H1 (cell line): ENCODE measurements around the gene PDK2. TPM values are rescaled to one million over a fixed set of nuclear protein-coding genes. Genes with fewer than 3 reads are reported as not detected.

ENCODE experiments used
- CTCF ChIA-PET: fragments of 300-600 bp; sonication (Branson Sonifier 250); formaldehyde crosslinking; loops from one replicate; lab custom pipeline; 2021; ENCODE audit not compliant: partially characterized antibody; lab: Charles Lee
- POLR2A ChIA-PET: fragments of 300-600 bp; sonication (Branson Sonifier 250); formaldehyde crosslinking; loops from one replicate; lab custom pipeline; 2021; ENCODE audit warnings: inconsistent platforms; ENCODE audit not compliant: partially characterized antibody; lab: Charles Lee
- DNase-seq, 2 experiments: peaks; one replicate each; pipeline versions ENCODE4 v3.0.0 to v3.0.0-alpha.2; 2010 to 2022; ENCODE audit warnings: low spot score in 2 of 2, low read depth in 1 of 2, mixed read lengths in 1 of 2
- FAIRE-seq: peaks from 2 replicates; lab custom pipeline; 2011; peaks lifted over from hg19 to GRCh38; lab: Jason Lieb, UNC
- H2AFZ ChIP-seq: 2 replicates; pipeline ENCODE4 v1.8.1; 2012; ENCODE audit warnings: low read length, inconsistent platforms
- H2AK5ac ChIP-seq: 2 replicates; pipeline ENCODE4 v1.6.1; 2013; ENCODE audit warnings: low read depth, low read length
- H2BK120ac ChIP-seq: replicated peaks from 2 replicates; pipeline ENCODE3; 2013; ENCODE audit warnings: low read depth, low read length, inconsistent platforms
- H2BK12ac ChIP-seq: 2 replicates; pipeline ENCODE4 v1.6.1; 2013; ENCODE audit warnings: low read depth, low read length
- H2BK15ac ChIP-seq: 2 replicates; pipeline ENCODE4 v1.6.1; 2013; ENCODE audit warnings: low read length
- H2BK20ac ChIP-seq: 2 replicates; pipeline ENCODE4 v1.6.1; 2013; ENCODE audit warnings: low read length
- H2BK5ac ChIP-seq: 2 replicates; pipeline ENCODE4 v1.6.1; 2013; ENCODE audit warnings: low read depth, low read length
- H3K14ac ChIP-seq: 2 replicates; pipeline ENCODE4 v1.6.1; 2013; ENCODE audit warnings: inconsistent platforms; ENCODE audit not compliant: insufficient read length
- H3K18ac ChIP-seq: 2 replicates; pipeline ENCODE4 v1.6.1; 2013; ENCODE audit warnings: low read length; ENCODE audit errors: extremely low read depth
- H3K23ac ChIP-seq: 2 replicates; pipeline ENCODE4 v1.6.1; 2013; ENCODE audit warnings: inconsistent platforms; ENCODE audit not compliant: insufficient read length
- H3K23me2 ChIP-seq: 2 replicates; pipeline ENCODE4 v1.6.1; 2013; ENCODE audit warnings: low read depth, low read length
- H3K27ac ChIP-seq: 2 replicates; pipeline ENCODE4 v1.6.1; 2011; ENCODE audit warnings: low read depth, low read length, inconsistent platforms
- H3K27me3 ChIP-seq, 4 experiments: replicated peaks in 1 of 4; 1 replicate in 1 of 4; 2 replicates in 3 of 4; pipeline versions ENCODE4 v1.6.1 to v1.8.1; 2011 to 2013; ENCODE audit warnings: low read length in 3 of 4, mild to moderate bottlenecking in 3 of 4, inconsistent platforms in 2 of 4, mixed read lengths in 2 of 4, moderate library complexity in 1 of 4; ENCODE audit not compliant: control insufficient read depth in 3 of 4, insufficient read depth in 3 of 4; ENCODE audit errors: extremely low read depth in 1 of 4
- H3K36me3 ChIP-seq, 4 experiments: 2 replicates each; pipeline versions ENCODE4 v1.6.1 to v1.8.1; 2011 to 2013; ENCODE audit warnings: mild to moderate bottlenecking in 4 of 4, low read length in 3 of 4, moderate library complexity in 2 of 4, control low read depth in 1 of 4, inconsistent platforms in 1 of 4; ENCODE audit not compliant: insufficient read depth in 4 of 4, control insufficient read depth in 2 of 4
- H3K4ac ChIP-seq: replicated peaks from 2 replicates; pipeline ENCODE3; 2013; ENCODE audit warnings: low read length, low read depth, mixed read lengths, inconsistent platforms; ENCODE audit not compliant: insufficient read length
- H3K4me1 ChIP-seq, 4 experiments: replicated peaks in 1 of 4; 1 replicate in 1 of 4; 2 replicates in 3 of 4; pipeline versions ENCODE4 v1.6.1 to v1.8.1; 2011 to 2013; ENCODE audit warnings: low read length in 3 of 4, inconsistent platforms in 2 of 4, mixed read lengths in 1 of 4; ENCODE audit not compliant: insufficient read depth in 4 of 4, control insufficient read depth in 3 of 4
- H3K4me2 ChIP-seq, 2 experiments: 2 replicates each; pipeline versions ENCODE4 v1.6.1 to v1.8.1; 2011 to 2013; ENCODE audit warnings: low read depth in 2 of 2, low read length in 2 of 2, control low read depth in 1 of 2, inconsistent platforms in 1 of 2, mild to moderate bottlenecking in 1 of 2; ENCODE audit not compliant: insufficient read depth in 1 of 2
- H3K4me3 ChIP-seq, 4 experiments: fragments of 200-600, 300-600 bp in 1 of 4; sonication (generic), shearing (Covaris generic), sonication (Bioruptor Twin) in 1 of 4; 2 replicates each; pipeline versions ENCODE4 v1.5.1 to v1.8.1; 2011 to 2016; ENCODE audit warnings: low read length in 4 of 4, low read depth in 3 of 4, control low read depth in 2 of 4, inconsistent platforms in 2 of 4, mild to moderate bottlenecking in 2 of 4, mixed read lengths in 1 of 4, moderate library complexity in 1 of 4; ENCODE audit not compliant: insufficient read depth in 2 of 4; ENCODE audit errors: extremely low read depth in 1 of 4
- H3K56ac ChIP-seq: replicated peaks from 2 replicates; pipeline ENCODE3; 2013; ENCODE audit warnings: low read depth, mild to moderate bottlenecking, mixed read lengths, low read length, inconsistent platforms; ENCODE audit not compliant: insufficient read length
- H3K79me1 ChIP-seq: 2 replicates; pipeline ENCODE4 v1.6.1; 2013; ENCODE audit warnings: low read depth, low read length, control low read depth
- H3K79me2 ChIP-seq, 2 experiments: 2 replicates each; pipeline versions ENCODE4 v1.6.1 to v1.8.1; 2012 to 2013; ENCODE audit warnings: low read length in 2 of 2, mild to moderate bottlenecking in 2 of 2, inconsistent platforms in 1 of 2; ENCODE audit not compliant: insufficient read depth in 2 of 2, control insufficient read depth in 1 of 2
- H3K9ac ChIP-seq, 4 experiments: replicated peaks in 1 of 4; 1 replicate in 1 of 4; 2 replicates in 3 of 4; pipeline versions ENCODE4 v1.6.1 to v1.8.1; 2011 to 2013; ENCODE audit warnings: low read depth in 3 of 4, low read length in 3 of 4, control low read depth in 2 of 4, mild to moderate bottlenecking in 2 of 4, moderate library complexity in 2 of 4, inconsistent platforms in 1 of 4; ENCODE audit errors: extremely low read depth in 1 of 4
- H3K9me3 ChIP-seq, 2 experiments: 2 replicates each; pipeline versions ENCODE4 v1.6.1 to v1.8.1; 2012 to 2013; ENCODE audit warnings: mild to moderate bottlenecking in 2 of 2, moderate library complexity in 2 of 2, control low read depth in 1 of 2, inconsistent platforms in 1 of 2, low read depth in 1 of 2, low read length in 1 of 2, mixed read lengths in 1 of 2; ENCODE audit not compliant: insufficient read depth in 2 of 2
- H4K20me1 ChIP-seq, 2 experiments: replicated peaks in 1 of 2; 2 replicates each; pipeline versions ENCODE3 to v1.8.1; 2011 to 2013; ENCODE audit warnings: inconsistent platforms in 2 of 2, low read length in 2 of 2, mild to moderate bottlenecking in 1 of 2; ENCODE audit not compliant: insufficient read depth in 2 of 2, control insufficient read depth in 1 of 2
- H4K5ac ChIP-seq: 2 replicates; pipeline ENCODE4 v1.6.1; 2013; ENCODE audit warnings: low read length, low read depth, mixed read lengths, inconsistent platforms; ENCODE audit not compliant: insufficient read length
- H4K8ac ChIP-seq: 2 replicates; pipeline ENCODE4 v1.8.0; 2013; ENCODE audit warnings: mild to moderate bottlenecking, moderate library complexity, low read length, inconsistent platforms; ENCODE audit not compliant: insufficient read depth; ENCODE audit errors: extremely low read depth
- H4K91ac ChIP-seq: replicated peaks from 2 replicates; pipeline ENCODE3; 2013; ENCODE audit warnings: low read length, mixed read lengths, inconsistent platforms; ENCODE audit not compliant: insufficient read length
- CBX8 ChIP-seq: fragments of 300-800, 300-1000 bp; sonication (generic); IDR thresholded peaks from 2 replicates; pipeline ENCODE4 v1.7.1; 2016; ENCODE audit warnings: low read depth, low read length, borderline replicate concordance
- CTCF ChIP-seq, 3 experiments: IDR thresholded peaks; 1 replicate in 2 of 3; 2 replicates in 1 of 3; pipeline versions ENCODE4 v1.5.1 to v1.6.1; 2011; ENCODE audit warnings: low read length in 3 of 3, mild to moderate bottlenecking in 3 of 3, inconsistent platforms in 2 of 3, low read depth in 1 of 3, moderate library complexity in 1 of 3; ENCODE audit not compliant: insufficient read depth in 1 of 3; ENCODE audit errors: control extremely low read depth in 1 of 3
- NRF1 ChIP-seq: IDR thresholded peaks from 2 replicates; pipeline ENCODE4 v1.6.1; 2011; ENCODE audit warnings: mild to moderate bottlenecking, low read depth, low read length, improper control_type of control experiment
- SUZ12 ChIP-seq: fragments of 200-600 bp; sonication (generic); IDR thresholded peaks from 2 replicates; pipeline ENCODE4 v1.6.1; 2012; ENCODE audit warnings: mild to moderate bottlenecking, inconsistent platforms, low read length, moderate library complexity, mixed read lengths
- WGBS, 2 experiments: shearing (Covaris generic) in 1 of 2; methylation state at CpG; one replicate each; pipeline versions ENCODE4 v1.1.6 to v1.1.7; 2013 to 2015; ENCODE audit warnings: low lambda C conversion rate in 2 of 2, mixed read lengths in 2 of 2, inconsistent platforms in 1 of 2, low coverage in 1 of 2, missing lambda C conversion rate in 1 of 2; ENCODE audit not compliant: insufficient replicate concordance in 2 of 2, insufficient coverage in 1 of 2, insufficient read length in 1 of 2; ENCODE audit errors: extremely low coverage in 1 of 2, missing lambda C conversion rate in 1 of 2; 5-methylcytosine and 5-hydroxymethylcytosine counted together
- polyA plus RNA-seq, 7 experiments: library from polyadenylated mRNA; depleted of rRNA in 3 of 7; stranded (reverse) in 5 of 7; unstranded in 2 of 7; fragments of >200 nt in 5 of 7; fragments of 200-250 nt in 2 of 7; gene quantifications; 1 replicate in 5 of 7; 2 replicates in 1 of 7; 4 replicates in 1 of 7; pipeline versions ENCODE4 v1.2.1 to v1.2.3, GENCODE V29; 2011 to 2013; ENCODE audit warnings: missing spikeins in 2 of 7, mixed read lengths in 2 of 7
- total RNA-seq: library from RNA; stranded (reverse); fragmentation: NEBNext Ultra II Directional; extraction: Animal tissue kit (Norgen Biotek cat#: 25700); gene quantifications from 2 replicates; pipeline ENCODE4 v1.2.1, GENCODE V29; 2021

The PDK2 gene
- total and polyA plus RNA-seq, 2 of the 8 experiments (the other 6 are each of a cell fraction or from before 2014, with no cell fraction given) = 18.3 to 121 TPM

DNA sequence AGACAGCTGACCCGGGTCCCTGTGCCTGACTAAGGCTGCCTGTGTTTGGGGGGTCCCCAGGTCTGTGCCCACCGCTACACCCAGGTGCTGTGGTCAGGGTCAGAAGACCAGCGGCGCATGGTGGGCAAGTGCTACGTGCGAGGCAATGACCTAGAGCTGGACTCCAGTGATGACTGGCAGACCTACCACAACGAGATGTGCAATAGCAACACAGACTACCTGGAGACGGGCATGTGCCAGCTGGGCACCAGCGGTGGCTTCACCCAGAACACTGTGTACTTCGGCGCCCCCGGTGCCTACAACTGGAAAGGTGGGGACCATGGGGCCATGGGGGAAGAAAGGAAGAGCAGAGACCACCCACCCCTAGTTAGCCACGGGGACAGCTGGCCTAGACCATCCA is 27.2 kb upstream of the PDK2 start:
- DNase-seq (no peak), FAIRE-seq (no peak)
- no peak overlapping the region for H2BK12ac ChIP-seq
- H3K9me3 ChIP-seq = peaks cover 0 to 3% of the 10 kb centered on the region in 2 experiments; a peak in 1 of 4 replicates
- H2AK5ac ChIP-seq = no peak overlapping the region
- ChIA-PET POLR2A (no interaction called here), CTCF (interaction anchor here (1.2 to 5.4 kb wide), 6 partner anchors 11 to 90 kb away, joined by 3 to 49 read pairs (median 6); no protein-coding TSS in a partner anchor)
- no peak overlapping the region for H2BK120ac ChIP-seq
- no peak overlapping the region for H2BK5ac ChIP-seq
- no peak overlapping the region for H3K4ac ChIP-seq
- no peak overlapping the region for H3K23ac ChIP-seq
- no peak overlapping the region for H2AFZ ChIP-seq
- H3K27me3 ChIP-seq = no peaks in the 10 kb centered on the region
- H3K36me3 ChIP-seq = peaks cover 0 to 5% (median 2%) of the 10 kb centered on the region in 4 experiments; a peak in 2 of 8 replicates
- no peak overlapping the region for H3K4me3 ChIP-seq
- H3K56ac ChIP-seq = no peak overlapping the region
- 83% methylated on average over 12 of the region's 13 CpGs; no CpG with 5 or more reads in 1 of the 2 experiments for WGBS, 2 experiments
- no peaks in the 10 kb centered on the region for H3K79me2 ChIP-seq
- no peak overlapping the region for H3K27ac ChIP-seq
- H2BK15ac ChIP-seq = no peak overlapping the region
- no peak overlapping the region for H4K91ac ChIP-seq
- no peaks in the 10 kb centered on the region for H3K79me1 ChIP-seq
- H4K8ac ChIP-seq = no peak overlapping the region
- no peak overlapping the region for H4K5ac ChIP-seq
- no peaks in the 10 kb centered on the region for H3K23me2 ChIP-seq
- no peaks in the 10 kb centered on the region for H4K20me1 ChIP-seq
- H2BK20ac ChIP-seq = no peak overlapping the region
- H3K18ac ChIP-seq = no peak overlapping the region
- no peak overlapping the region for H3K4me2 ChIP-seq
- H3K9ac ChIP-seq = no peak overlapping the region
- peaks cover 0 to 3% (median 2%) of the 10 kb centered on the region in 4 experiments; a peak in 4 of 7 replicates for H3K4me1 ChIP-seq
- H3K14ac ChIP-seq = no peak overlapping the region
- TF ChIP-seq SUZ12 (no peak), CTCF (IDR thresholded peaks at IDR 0.05; ENCODE audit: control extremely low read depth in 1 of 3, insufficient read depth in 1 of 3, low read depth in 1 of 3, low read length in 3 of 3) (peak in 1 of 3 experiments; percentile 6; a peak in 1 of 4 replicates), NRF1 (no peak), CBX8 (no peak)
